Measurements from ENCODE around the gene AHSP. TPM values are rescaled to one million over a fixed set of nuclear protein-coding genes. Genes with fewer than 3 reads are reported as not detected.

Gene AHSP
- total RNA-seq, 1 experiment from 2014 or later = not detected

DNA sequence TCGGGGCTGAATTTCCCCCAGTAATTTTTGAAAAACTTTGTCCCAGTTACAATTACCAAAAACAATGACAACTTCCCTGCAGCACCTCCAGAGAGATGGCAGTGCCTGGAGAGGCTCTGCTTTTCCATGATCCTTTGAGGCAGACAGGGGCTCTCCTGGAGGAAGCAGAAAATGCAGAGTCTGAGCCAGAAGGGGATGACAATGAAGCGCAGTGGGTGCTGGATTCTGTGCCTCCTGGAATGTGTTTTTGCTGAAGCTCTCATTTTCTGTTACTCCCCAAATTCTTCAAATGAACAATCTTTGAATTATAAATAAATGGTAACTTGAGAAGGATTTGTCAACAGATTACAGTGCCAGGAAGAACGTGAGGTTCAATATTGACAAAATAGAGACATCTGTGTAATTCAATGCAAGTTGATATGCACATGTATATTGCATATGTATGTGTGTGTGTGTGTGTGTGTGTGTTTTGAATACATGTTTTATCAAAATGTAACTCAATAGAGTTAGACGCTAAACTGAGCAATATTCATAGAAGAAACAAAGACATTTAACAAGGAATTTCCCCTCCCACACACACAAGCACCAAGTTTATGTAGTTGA, 9.8 kb upstream of the AHSP start:
- Mint-ChIP-seq H3K27me3 (ENCODE audit: insufficient read depth, unreplicated experiment) (no peaks in the 10 kb centered on the region), H3K4me3 (ENCODE audit: unreplicated experiment) (no peak overlapping the region), H3K27ac (ENCODE audit: unreplicated experiment) (no peak overlapping the region), H3K4me1 (ENCODE audit: low read depth, unreplicated experiment) (no peaks in the 10 kb centered on the region), H3K36me3 (ENCODE audit: insufficient read depth, unreplicated experiment) (no peaks in the 10 kb centered on the region), H3K9me3 (ENCODE audit: unreplicated experiment) (no peaks in the 10 kb centered on the region)
- H3K4me1 ChIP-seq = no peaks in the 10 kb centered on the region
- POLR2A ChIA-PET = no interaction called here
- H3K4me3 ChIP-seq (ENCODE audit: low read depth, low read length) = no peak overlapping the region
- no peaks in the 10 kb centered on the region for H3K27me3 ChIP-seq (replicated peaks; ENCODE audit: control insufficient read depth, insufficient read depth, low read length)
- no peak for DNase-seq
- no peaks in the 10 kb centered on the region for H3K36me3 ChIP-seq (ENCODE audit: control insufficient read depth, insufficient read depth, low read length)
- CTCF ChIA-PET = no interaction called here
- no peak for TF ChIP-seq CTCF (IDR thresholded peaks at IDR 0.05; ENCODE audit: insufficient read depth in 1 of 2, low read depth in 1 of 2, low read length in 1 of 2, severe bottlenecking in 1 of 2, unreplicated experiment in 1 of 2)
- intact Hi-C loops (cut with micrococcal nuclease; ENCODE audit: unreplicated experiment) = no loop called here
- H3K9me3 ChIP-seq = no peaks in the 10 kb centered on the region
- BruUV-seq (replicated peaks) = no TSS peak

- no peak for TF ChIP-seq CTCF (IDR thresholded peaks at IDR 0.05; ENCODE audit: insufficient read depth in 1 of 2, low read depth in 1 of 2, low read length in 1 of 2, severe bottlenecking in 1 of 2, unreplicated experiment in 1 of 2)
- no peak overlapping the region for H3K4me3 Mint-ChIP-seq (ENCODE audit: unreplicated experiment)
- no peaks in the 10 kb centered on the region for H3K27me3 Mint-ChIP-seq (ENCODE audit: insufficient read depth, unreplicated experiment)
- DNase-seq = no peak
- intact Hi-C loops (cut with micrococcal nuclease; ENCODE audit: unreplicated experiment) = no loop called here
- no peak overlapping the region for H3K27ac Mint-ChIP-seq (ENCODE audit: unreplicated experiment)
- H3K4me1 ChIP-seq = no peaks in the 10 kb centered on the region
- H3K36me3 ChIP-seq (ENCODE audit: control insufficient read depth, insufficient read depth, low read length) = no peaks in the 10 kb centered on the region
- BruUV-seq (replicated peaks) = no TSS peak
- no peaks in the 10 kb centered on the region for H3K9me3 Mint-ChIP-seq (ENCODE audit: unreplicated experiment)
- no peaks in the 10 kb centered on the region for H3K4me1 Mint-ChIP-seq (ENCODE audit: low read depth, unreplicated experiment)
- no peaks in the 10 kb centered on the region for H3K36me3 Mint-ChIP-seq (ENCODE audit: insufficient read depth, unreplicated experiment)
- ChIA-PET POLR2A (no interaction called here), CTCF (no interaction called here)
- no peaks in the 10 kb centered on the region for H3K9me3 ChIP-seq
- no peaks in the 10 kb centered on the region for H3K27me3 ChIP-seq (replicated peaks; ENCODE audit: control insufficient read depth, insufficient read depth, low read length)
- H3K4me3 ChIP-seq (ENCODE audit: low read depth, low read length) = no peak overlapping the region
Observed at GRCh38 chr16:31519759-31520431, 7.8 kb upstream of the AHSP start.

GRCh38 chr16:31521368-31521767, 6.3 kb upstream of the AHSP start:
- H3K4me3 ChIP-seq (ENCODE audit: low read depth, low read length) = no peak overlapping the region
- no peaks in the 10 kb centered on the region for H3K4me1 ChIP-seq
- H3K36me3 ChIP-seq (ENCODE audit: control insufficient read depth, insufficient read depth, low read length) = no peaks in the 10 kb centered on the region
- no peak for TF ChIP-seq CTCF (IDR thresholded peaks at IDR 0.05; ENCODE audit: insufficient read depth in 1 of 2, low read depth in 1 of 2, low read length in 1 of 2, severe bottlenecking in 1 of 2, unreplicated experiment in 1 of 2)
- no TSS peak for BruUV-seq (replicated peaks)
- Mint-ChIP-seq H3K27ac (ENCODE audit: unreplicated experiment) (no peak overlapping the region), H3K4me1 (ENCODE audit: low read depth, unreplicated experiment) (no peaks in the 10 kb centered on the region), H3K36me3 (ENCODE audit: insufficient read depth, unreplicated experiment) (no peaks in the 10 kb centered on the region), H3K27me3 (ENCODE audit: insufficient read depth, unreplicated experiment) (no peaks in the 10 kb centered on the region), H3K9me3 (ENCODE audit: unreplicated experiment) (no peaks in the 10 kb centered on the region), H3K4me3 (ENCODE audit: unreplicated experiment) (no peak overlapping the region)
- CTCF ChIA-PET = no interaction called here
- no peaks in the 10 kb centered on the region for H3K9me3 ChIP-seq
- intact Hi-C loops (cut with micrococcal nuclease; ENCODE audit: unreplicated experiment) = no loop called here
- POLR2A ChIA-PET = no interaction called here
- no peaks in the 10 kb centered on the region for H3K27me3 ChIP-seq (replicated peaks; ENCODE audit: control insufficient read depth, insufficient read depth, low read length)
- no peak for DNase-seq
